Fibroblast of upper back skin (primary cell): ENCODE measurements around the gene SORCS3.
A peak's percentile ranks its signal among the peaks of the same experiment; 100 is the strongest.

Experiments
- DNase-seq: peaks from one replicate; pipeline ENCODE4 v3.0.0-alpha.2; 2013

The SORCS3 gene

DNA sequence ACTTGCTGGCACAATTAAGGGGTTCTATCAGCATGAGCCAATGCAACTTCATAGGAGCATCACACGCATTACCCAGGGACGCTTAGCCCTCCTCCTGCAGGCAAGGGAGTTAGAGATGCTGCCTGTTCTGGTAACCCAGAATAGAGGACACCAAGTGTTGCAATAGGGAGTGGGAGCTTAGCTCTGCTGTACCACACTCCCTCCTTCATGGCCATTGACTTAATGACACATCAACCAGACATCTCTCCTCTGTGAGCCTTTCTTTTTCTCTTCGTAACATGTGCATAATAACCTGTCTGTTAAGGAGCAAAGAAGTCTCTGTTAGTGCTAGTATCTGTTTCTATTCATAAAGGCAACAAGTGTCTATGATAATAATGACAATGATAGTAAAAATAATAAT is 282.4 kb downstream of the SORCS3 start:
- DNase-seq = no peak

DNA sequence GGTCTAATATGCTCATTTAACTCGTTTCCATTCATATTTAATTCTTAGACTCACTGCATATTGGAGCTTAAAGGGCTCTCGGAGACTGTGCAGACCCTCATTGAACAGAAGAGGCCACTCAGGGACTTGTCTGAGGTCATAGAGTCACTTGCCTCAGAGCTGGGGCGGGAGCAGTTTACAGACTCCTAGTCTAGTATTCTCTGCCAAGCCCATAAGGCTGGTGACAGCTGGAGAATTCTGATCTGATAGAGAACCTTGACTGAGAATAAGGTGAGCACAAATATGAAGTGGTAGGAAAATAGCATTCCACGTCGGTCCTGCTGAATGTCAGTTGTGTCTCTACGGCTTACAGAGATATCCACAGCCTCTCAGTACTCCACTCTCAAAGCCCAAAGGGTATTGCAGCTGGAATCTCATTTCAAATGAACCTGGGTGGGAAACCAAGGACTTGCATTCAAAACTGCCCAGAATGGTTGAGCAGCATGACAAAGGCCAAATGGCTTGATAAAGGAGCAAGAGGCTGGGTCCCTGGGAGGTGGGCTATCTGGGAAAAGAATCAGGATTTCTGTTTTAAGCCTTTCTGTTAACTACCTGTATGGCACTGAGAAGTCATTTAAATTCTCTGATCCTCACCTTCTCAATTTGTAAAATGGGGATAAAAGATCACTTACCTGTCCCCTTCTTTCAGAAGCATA is 283.2 kb downstream of the SORCS3 start:
- DNase-seq = no peak

DNA sequence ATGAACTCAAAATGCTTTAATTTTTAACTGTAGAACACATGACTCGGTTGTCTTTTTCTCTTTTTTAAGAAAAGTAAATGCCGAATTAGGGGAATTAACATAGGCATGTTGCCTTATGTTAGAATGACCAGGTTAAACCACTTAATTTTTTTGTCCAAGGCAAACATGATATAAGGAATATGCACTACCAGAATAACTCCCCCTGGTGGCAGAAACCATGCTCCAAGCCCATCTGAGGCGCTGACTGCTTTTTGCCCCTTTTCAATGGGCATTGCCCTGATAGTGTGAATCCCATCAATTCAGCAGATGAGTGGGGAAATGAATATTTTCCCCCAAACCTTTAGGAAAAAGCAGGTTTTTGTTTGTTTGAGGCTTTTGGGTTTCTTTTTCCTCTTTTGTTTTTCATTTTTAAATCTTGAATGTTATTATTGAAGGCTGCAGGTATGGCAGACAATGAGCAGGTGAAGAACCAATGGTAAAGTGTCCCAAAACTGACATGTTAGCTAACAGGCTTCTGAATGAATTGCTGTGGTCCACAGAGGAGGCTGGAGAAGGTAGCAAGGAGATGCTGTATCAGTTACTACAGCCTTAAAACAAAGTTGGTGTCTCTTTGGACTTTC is 284.3 kb downstream of the SORCS3 start:
- peak; percentile 40 for DNase-seq

DNA sequence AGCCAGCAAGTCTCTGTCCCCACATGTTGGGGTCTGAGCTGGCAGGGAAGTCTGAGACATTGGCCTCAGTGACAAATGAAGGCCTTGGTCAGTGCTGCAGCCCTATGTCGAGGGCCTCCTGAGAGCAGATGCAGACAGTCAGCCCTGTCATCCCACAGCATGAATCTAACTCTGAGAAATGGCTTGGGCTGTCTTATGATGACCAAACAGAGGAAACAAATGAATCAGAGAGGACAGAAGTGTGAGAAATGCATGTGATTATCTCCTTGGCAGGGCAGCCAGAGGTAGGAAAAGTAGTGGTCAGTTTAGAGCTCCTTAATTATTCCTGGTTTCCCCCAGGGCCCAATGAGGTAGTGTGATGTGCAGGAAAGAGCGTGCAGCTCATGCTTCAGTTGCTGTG is 287.6 kb downstream of the SORCS3 start:
- no peak for DNase-seq

GRCh38 chr10:104931612-104932134 is 290.6 kb downstream of the SORCS3 start:
- DNase-seq = no peak

GRCh38 chr10:104935656-104936055 is 294.6 kb downstream of the SORCS3 start:
- DNase-seq = no peak

- peak; percentile 93 for DNase-seq
Observed at GRCh38 chr10:104937567-104937966, 296.5 kb downstream of the SORCS3 start.

DNA sequence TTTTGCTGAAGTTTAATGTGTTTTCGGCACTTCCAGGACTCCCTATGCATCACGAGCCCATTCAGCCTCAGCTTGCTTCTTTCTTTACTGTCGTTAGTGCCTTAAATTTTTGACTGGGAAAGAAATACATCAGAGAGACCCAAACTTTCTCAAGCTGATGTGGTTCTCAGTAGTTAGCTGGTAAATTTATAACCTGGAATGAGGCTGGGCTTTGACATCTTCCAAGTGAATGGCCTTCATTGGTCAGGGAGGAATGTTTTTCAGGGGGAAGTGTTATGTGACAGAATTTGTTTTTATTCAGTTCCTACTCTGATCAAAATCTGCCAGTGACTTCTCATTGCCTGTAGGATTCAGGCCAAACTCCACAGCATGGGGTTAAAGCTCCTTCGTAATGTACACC is 296.9 kb downstream of the SORCS3 start:
- no peak for DNase-seq

DNA sequence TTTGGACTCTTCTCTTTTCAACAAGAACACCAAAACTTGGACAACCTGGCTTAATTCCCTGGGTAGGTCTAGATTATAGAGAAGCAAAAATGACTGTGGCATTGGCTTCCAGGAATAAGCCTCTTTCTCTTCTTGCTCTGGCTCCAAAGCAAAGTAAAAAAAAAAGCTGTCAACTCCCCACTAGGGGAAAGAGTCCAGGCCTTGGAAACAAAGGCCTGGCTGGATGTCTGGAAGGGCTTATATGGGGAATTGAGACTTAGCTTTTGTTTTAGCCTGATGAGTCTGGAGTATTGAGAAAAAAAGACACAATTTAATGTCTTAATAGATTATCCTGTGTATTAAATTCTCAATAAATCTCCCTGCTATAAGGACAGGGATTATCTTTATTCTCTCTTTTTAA is 300.6 kb downstream of the SORCS3 start:
- no peak for DNase-seq

GRCh38 chr10:104947314-104947713 is 306.2 kb downstream of the SORCS3 start:
- no peak for DNase-seq

DNA sequence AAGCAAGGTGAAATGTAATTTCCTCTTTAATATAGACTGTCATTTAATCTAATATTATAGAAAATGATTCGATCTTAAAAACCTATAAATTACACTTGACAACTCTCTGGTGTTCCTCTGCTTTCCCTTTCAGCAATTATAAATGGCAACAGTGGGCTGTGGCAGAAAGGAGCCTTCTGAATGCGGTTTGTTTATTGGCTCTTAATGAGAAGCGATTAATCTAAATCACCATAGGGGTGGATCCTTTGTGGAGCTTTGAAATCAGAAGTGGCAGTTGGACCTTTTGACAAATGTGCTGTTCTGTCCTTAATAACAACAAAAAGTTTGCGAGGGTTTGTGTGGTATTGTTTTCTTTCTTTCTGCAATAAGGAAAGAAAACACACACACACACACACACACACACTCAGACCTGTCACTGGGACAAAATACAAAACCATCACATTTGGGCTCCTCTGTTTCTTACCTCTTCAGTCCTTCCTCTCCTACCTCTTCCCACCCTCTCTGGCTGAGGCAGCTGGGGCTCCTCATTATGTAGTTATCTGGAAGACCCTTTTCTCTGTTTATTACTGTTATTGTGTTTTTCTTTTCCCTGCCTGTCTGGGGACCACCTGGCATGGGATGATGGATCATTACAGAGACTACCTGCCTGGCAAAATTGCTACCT is 316.2 kb downstream of the SORCS3 start:
- DNase-seq = no peak

DNA sequence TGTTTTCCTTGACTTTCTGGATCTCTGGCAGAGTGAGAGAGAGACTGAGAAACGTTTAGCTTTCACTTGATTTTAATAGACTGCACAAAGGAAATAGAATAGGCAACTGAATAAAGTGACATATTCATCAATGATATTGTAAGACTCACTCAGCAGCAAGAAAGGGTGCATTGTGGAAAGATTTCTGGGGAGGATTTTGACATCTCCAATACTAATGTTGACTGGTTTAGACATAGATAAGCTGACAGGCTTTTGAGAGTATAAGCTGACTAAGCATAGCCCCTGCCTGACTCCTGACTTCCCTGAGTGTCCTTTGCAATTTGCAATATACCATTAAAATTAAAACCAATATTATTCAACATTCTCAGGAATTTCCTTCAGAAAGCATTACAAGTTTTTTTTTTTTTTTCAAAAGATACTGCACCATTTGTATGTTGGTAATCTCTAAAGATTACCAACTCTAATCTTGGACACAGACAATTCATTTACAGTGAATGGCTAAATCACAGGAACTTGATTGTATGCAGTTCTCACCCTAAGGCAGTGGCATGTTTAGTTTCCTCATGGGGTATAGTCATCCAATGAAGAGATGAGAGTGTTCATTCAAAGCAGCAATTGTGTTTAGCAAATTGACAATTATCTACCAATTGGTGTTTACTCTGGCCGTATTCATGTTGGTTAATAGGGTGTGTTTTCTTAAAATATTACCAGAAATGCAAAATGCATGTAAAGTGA is 325.6 kb downstream of the SORCS3 start:
- DNase-seq = no peak

GRCh38 chr10:104980368-104980767 is 339.3 kb downstream of the SORCS3 start:
- no peak for DNase-seq

DNA sequence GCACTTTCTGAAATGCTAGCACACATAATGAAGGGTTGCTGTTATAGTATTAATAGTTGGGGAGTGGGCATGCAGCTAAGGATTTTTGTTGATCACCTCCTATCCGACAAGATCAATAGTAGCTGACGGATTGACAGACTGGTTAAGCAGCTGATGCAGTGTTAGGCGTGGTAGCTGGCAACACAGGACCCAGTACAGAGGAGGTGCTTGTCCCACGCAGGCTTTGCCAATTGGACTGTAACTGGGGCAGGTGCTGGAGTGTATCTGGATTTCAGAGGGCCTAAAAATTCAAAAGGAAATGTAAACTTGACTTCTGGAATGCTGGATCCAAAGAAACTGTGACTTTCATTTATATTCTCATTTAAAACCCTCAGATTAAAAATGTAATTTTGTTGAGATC is 340.9 kb downstream of the SORCS3 start:
- DNase-seq = no peak

DNA sequence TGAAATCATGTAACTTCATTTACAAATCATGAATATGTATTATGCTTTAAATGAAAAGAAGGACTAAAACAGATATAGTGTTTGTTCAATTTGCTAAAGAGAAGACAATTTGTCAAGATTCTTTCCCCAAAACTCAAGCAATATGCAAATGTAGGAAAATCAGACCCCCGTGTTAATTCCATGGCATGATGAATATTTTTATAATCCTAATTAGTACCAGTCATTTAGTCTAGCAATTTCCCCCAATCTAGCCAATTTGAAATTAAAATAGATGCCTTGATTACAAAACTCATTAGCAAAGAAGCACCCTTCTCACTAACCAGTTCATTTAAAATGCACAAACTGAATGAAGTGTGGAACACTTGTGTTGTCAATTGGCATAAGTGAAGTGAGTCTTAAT is 347.6 kb downstream of the SORCS3 start:
- DNase-seq = no peak

DNA sequence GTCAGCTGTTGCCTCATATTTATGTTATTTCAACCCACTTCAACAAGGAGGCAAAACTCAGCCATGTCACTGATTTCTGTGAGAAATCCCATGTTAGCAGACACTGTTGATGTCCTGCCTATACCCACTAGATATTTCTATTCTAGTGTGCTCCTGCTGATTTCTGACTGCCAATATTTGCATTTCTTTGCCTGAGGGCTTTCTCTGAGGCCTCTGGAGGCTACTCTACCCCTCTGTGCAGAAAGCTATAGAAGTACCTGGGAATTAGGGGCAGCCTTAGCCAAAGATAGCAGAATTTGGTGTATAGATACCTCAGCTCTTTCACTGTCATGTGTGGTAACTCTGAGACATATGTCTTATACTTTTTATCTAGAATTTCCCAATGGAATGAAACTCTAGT is 348.8 kb downstream of the SORCS3 start:
- DNase-seq = no peak

DNA sequence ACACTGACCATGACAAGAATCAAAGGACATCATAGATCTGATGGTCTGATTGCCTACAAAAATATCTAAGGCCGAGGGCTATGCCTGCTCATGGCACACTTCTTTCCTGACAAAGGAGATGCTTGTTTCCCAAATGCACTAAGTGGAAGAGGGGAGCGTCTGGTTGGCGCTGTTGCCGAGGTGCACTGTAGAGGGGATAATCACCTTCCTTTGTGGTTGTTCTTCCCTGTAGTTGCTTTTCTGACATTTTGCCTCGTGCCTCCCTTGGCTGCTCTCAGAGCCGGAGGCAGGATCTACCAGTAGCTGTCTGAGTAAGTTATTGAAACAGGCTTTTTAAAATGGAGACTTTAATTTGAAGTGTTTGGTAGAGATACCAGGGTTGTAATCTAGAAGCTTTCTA is 352.0 kb downstream of the SORCS3 start:
- DNase-seq = no peak

GRCh38 chr10:105001269-105001668 is 360.2 kb downstream of the SORCS3 start:
- no peak for DNase-seq

GRCh38 chr10:105010411-105011121 is 369.5 kb downstream of the SORCS3 start:
- peak; percentile 11 for DNase-seq

GRCh38 chr10:105017116-105017515 is 376.0 kb downstream of the SORCS3 start:
- DNase-seq = peak; percentile 83

- DNase-seq = peak; percentile 62
Observed at GRCh38 chr10:105017691-105018090, 376.6 kb downstream of the SORCS3 start.

GRCh38 chr10:105023211-105024111 is 382.4 kb downstream of the SORCS3 start:
- peak; percentile 24 for DNase-seq
